ENCODE results near the gene CHCHD4.

CHCHD4 gene

GRCh38 chr3:14133876-14134275, 9.2 kb upstream of the CHCHD4 start:
- no peak for TF ChIP-seq CTCF (IDR thresholded peaks at IDR 0.05; ENCODE audit: insufficient read depth, low read length, poor library complexity, severe bottlenecking)
- Histone ChIP-seq H3K27me3 (replicated peaks; ENCODE audit: control insufficient read depth, insufficient read depth, low read length) (no peaks in the 10 kb centered on the region), H3K36me3 (ENCODE audit: control insufficient read depth, insufficient read depth, low read length) (peaks cover 39% of the 10 kb centered on the region), H3K4me3 (replicated peaks; ENCODE audit: low read depth, low read length) (no peak overlapping the region)
- DNase-seq (ENCODE audit: extremely low read depth, insufficient read length) = no peak

GRCh38 chr3:14133188-14133800, 8.6 kb upstream of the CHCHD4 start:
- no peak overlapping the region for H3K4me3 ChIP-seq (replicated peaks; ENCODE audit: low read depth, low read length)
- peaks cover 36% of the 10 kb centered on the region for H3K36me3 ChIP-seq (ENCODE audit: control insufficient read depth, insufficient read depth, low read length)
- no peak for TF ChIP-seq CTCF (IDR thresholded peaks at IDR 0.05; ENCODE audit: insufficient read depth, low read length, poor library complexity, severe bottlenecking)
- DNase-seq (ENCODE audit: extremely low read depth, insufficient read length) = no peak
- H3K27me3 ChIP-seq (replicated peaks; ENCODE audit: control insufficient read depth, insufficient read depth, low read length) = no peaks in the 10 kb centered on the region

- no peak for TF ChIP-seq CTCF (IDR thresholded peaks at IDR 0.05; ENCODE audit: insufficient read depth, low read length, poor library complexity, severe bottlenecking)
- H3K36me3 ChIP-seq (ENCODE audit: control insufficient read depth, insufficient read depth, low read length) = peaks cover 36% of the 10 kb centered on the region
- no peak for DNase-seq (ENCODE audit: extremely low read depth, insufficient read length)
- H3K4me3 ChIP-seq (replicated peaks; ENCODE audit: low read depth, low read length) = no peak overlapping the region
- no peaks in the 10 kb centered on the region for H3K27me3 ChIP-seq (replicated peaks; ENCODE audit: control insufficient read depth, insufficient read depth, low read length)
Measured at GRCh38 chr3:14132689-14133088, 8.0 kb upstream of the CHCHD4 start.

GRCh38 chr3:14132120-14132519, 7.5 kb upstream of the CHCHD4 start:
- Histone ChIP-seq H3K36me3 (ENCODE audit: control insufficient read depth, insufficient read depth, low read length) (peaks cover 36% of the 10 kb centered on the region), H3K4me3 (replicated peaks; ENCODE audit: low read depth, low read length) (no peak overlapping the region), H3K27me3 (replicated peaks; ENCODE audit: control insufficient read depth, insufficient read depth, low read length) (no peaks in the 10 kb centered on the region)
- no peak for DNase-seq (ENCODE audit: extremely low read depth, insufficient read length)
- no peak for TF ChIP-seq CTCF (IDR thresholded peaks at IDR 0.05; ENCODE audit: insufficient read depth, low read length, poor library complexity, severe bottlenecking)

GRCh38 chr3:14131134-14131533, 6.5 kb upstream of the CHCHD4 start:
- TF ChIP-seq CTCF (IDR thresholded peaks at IDR 0.05; ENCODE audit: insufficient read depth, low read length, poor library complexity, severe bottlenecking) = no peak
- Histone ChIP-seq H3K4me3 (replicated peaks; ENCODE audit: low read depth, low read length) (no peak overlapping the region), H3K27me3 (replicated peaks; ENCODE audit: control insufficient read depth, insufficient read depth, low read length) (no peaks in the 10 kb centered on the region), H3K36me3 (ENCODE audit: control insufficient read depth, insufficient read depth, low read length) (peaks cover 35% of the 10 kb centered on the region)
- no peak for DNase-seq (ENCODE audit: extremely low read depth, insufficient read length)

GRCh38 chr3:14130707-14131106, 6.0 kb upstream of the CHCHD4 start:
- DNase-seq (ENCODE audit: extremely low read depth, insufficient read length) = no peak
- Histone ChIP-seq H3K36me3 (ENCODE audit: control insufficient read depth, insufficient read depth, low read length) (peaks cover 34% of the 10 kb centered on the region), H3K4me3 (replicated peaks; ENCODE audit: low read depth, low read length) (no peak overlapping the region), H3K27me3 (replicated peaks; ENCODE audit: control insufficient read depth, insufficient read depth, low read length) (no peaks in the 10 kb centered on the region)
- TF ChIP-seq CTCF (IDR thresholded peaks at IDR 0.05; ENCODE audit: insufficient read depth, low read length, poor library complexity, severe bottlenecking) = no peak
